H1 (cell line): ENCODE data around the gene GALNT2. TPM values are rescaled to one million over a fixed set of nuclear protein-coding genes. Genes with fewer than 3 reads are reported as not detected.

Experiments
- CTCF ChIA-PET: fragments of 300-600 bp; sonication (Branson Sonifier 250); formaldehyde crosslinking; loops from one replicate; lab custom pipeline; 2021; ENCODE audit not compliant: partially characterized antibody; lab: Charles Lee
- POLR2A ChIA-PET: fragments of 300-600 bp; sonication (Branson Sonifier 250); formaldehyde crosslinking; loops from one replicate; lab custom pipeline; 2021; ENCODE audit warnings: inconsistent platforms; ENCODE audit not compliant: partially characterized antibody; lab: Charles Lee
- DNase-seq, 2 experiments: peaks; one replicate each; pipeline versions ENCODE4 v3.0.0 to v3.0.0-alpha.2; 2010 to 2022; ENCODE audit warnings: low spot score in 2 of 2, low read depth in 1 of 2, mixed read lengths in 1 of 2
- FAIRE-seq: peaks from 2 replicates; lab custom pipeline; 2011; peaks lifted over from hg19 to GRCh38; lab: Jason Lieb, UNC
- H2AFZ ChIP-seq: 2 replicates; pipeline ENCODE4 v1.8.1; 2012; ENCODE audit warnings: low read length, inconsistent platforms
- H2AK5ac ChIP-seq: 2 replicates; pipeline ENCODE4 v1.6.1; 2013; ENCODE audit warnings: low read depth, low read length
- H2BK120ac ChIP-seq: replicated peaks from 2 replicates; pipeline ENCODE3; 2013; ENCODE audit warnings: low read depth, low read length, inconsistent platforms
- H2BK12ac ChIP-seq: 2 replicates; pipeline ENCODE4 v1.6.1; 2013; ENCODE audit warnings: low read depth, low read length
- H2BK15ac ChIP-seq: 2 replicates; pipeline ENCODE4 v1.6.1; 2013; ENCODE audit warnings: low read length
- H2BK20ac ChIP-seq: 2 replicates; pipeline ENCODE4 v1.6.1; 2013; ENCODE audit warnings: low read length
- H2BK5ac ChIP-seq: 2 replicates; pipeline ENCODE4 v1.6.1; 2013; ENCODE audit warnings: low read depth, low read length
- H3K14ac ChIP-seq: 2 replicates; pipeline ENCODE4 v1.6.1; 2013; ENCODE audit warnings: inconsistent platforms; ENCODE audit not compliant: insufficient read length
- H3K18ac ChIP-seq: 2 replicates; pipeline ENCODE4 v1.6.1; 2013; ENCODE audit warnings: low read length; ENCODE audit errors: extremely low read depth
- H3K23ac ChIP-seq: 2 replicates; pipeline ENCODE4 v1.6.1; 2013; ENCODE audit warnings: inconsistent platforms; ENCODE audit not compliant: insufficient read length
- H3K23me2 ChIP-seq: 2 replicates; pipeline ENCODE4 v1.6.1; 2013; ENCODE audit warnings: low read depth, low read length
- H3K27ac ChIP-seq: 2 replicates; pipeline ENCODE4 v1.6.1; 2011; ENCODE audit warnings: low read depth, low read length, inconsistent platforms
- H3K27me3 ChIP-seq, 4 experiments: replicated peaks in 1 of 4; 1 replicate in 1 of 4; 2 replicates in 3 of 4; pipeline versions ENCODE4 v1.6.1 to v1.8.1; 2011 to 2013; ENCODE audit warnings: low read length in 3 of 4, mild to moderate bottlenecking in 3 of 4, inconsistent platforms in 2 of 4, mixed read lengths in 2 of 4, moderate library complexity in 1 of 4; ENCODE audit not compliant: control insufficient read depth in 3 of 4, insufficient read depth in 3 of 4; ENCODE audit errors: extremely low read depth in 1 of 4
- H3K36me3 ChIP-seq, 4 experiments: 2 replicates each; pipeline versions ENCODE4 v1.6.1 to v1.8.1; 2011 to 2013; ENCODE audit warnings: mild to moderate bottlenecking in 4 of 4, low read length in 3 of 4, moderate library complexity in 2 of 4, control low read depth in 1 of 4, inconsistent platforms in 1 of 4; ENCODE audit not compliant: insufficient read depth in 4 of 4, control insufficient read depth in 2 of 4
- H3K4ac ChIP-seq: replicated peaks from 2 replicates; pipeline ENCODE3; 2013; ENCODE audit warnings: low read length, low read depth, mixed read lengths, inconsistent platforms; ENCODE audit not compliant: insufficient read length
- H3K4me1 ChIP-seq, 4 experiments: replicated peaks in 1 of 4; 1 replicate in 1 of 4; 2 replicates in 3 of 4; pipeline versions ENCODE4 v1.6.1 to v1.8.1; 2011 to 2013; ENCODE audit warnings: low read length in 3 of 4, inconsistent platforms in 2 of 4, mixed read lengths in 1 of 4; ENCODE audit not compliant: insufficient read depth in 4 of 4, control insufficient read depth in 3 of 4
- H3K4me2 ChIP-seq, 2 experiments: 2 replicates each; pipeline versions ENCODE4 v1.6.1 to v1.8.1; 2011 to 2013; ENCODE audit warnings: low read depth in 2 of 2, low read length in 2 of 2, control low read depth in 1 of 2, inconsistent platforms in 1 of 2, mild to moderate bottlenecking in 1 of 2; ENCODE audit not compliant: insufficient read depth in 1 of 2
- H3K4me3 ChIP-seq, 4 experiments: fragments of 200-600, 300-600 bp in 1 of 4; sonication (generic), shearing (Covaris generic), sonication (Bioruptor Twin) in 1 of 4; 2 replicates each; pipeline versions ENCODE4 v1.5.1 to v1.8.1; 2011 to 2016; ENCODE audit warnings: low read length in 4 of 4, low read depth in 3 of 4, control low read depth in 2 of 4, inconsistent platforms in 2 of 4, mild to moderate bottlenecking in 2 of 4, mixed read lengths in 1 of 4, moderate library complexity in 1 of 4; ENCODE audit not compliant: insufficient read depth in 2 of 4; ENCODE audit errors: extremely low read depth in 1 of 4
- H3K56ac ChIP-seq: replicated peaks from 2 replicates; pipeline ENCODE3; 2013; ENCODE audit warnings: low read depth, mild to moderate bottlenecking, mixed read lengths, low read length, inconsistent platforms; ENCODE audit not compliant: insufficient read length
- H3K79me1 ChIP-seq: 2 replicates; pipeline ENCODE4 v1.6.1; 2013; ENCODE audit warnings: low read depth, low read length, control low read depth
- H3K79me2 ChIP-seq, 2 experiments: 2 replicates each; pipeline versions ENCODE4 v1.6.1 to v1.8.1; 2012 to 2013; ENCODE audit warnings: low read length in 2 of 2, mild to moderate bottlenecking in 2 of 2, inconsistent platforms in 1 of 2; ENCODE audit not compliant: insufficient read depth in 2 of 2, control insufficient read depth in 1 of 2
- H3K9ac ChIP-seq, 4 experiments: replicated peaks in 1 of 4; 1 replicate in 1 of 4; 2 replicates in 3 of 4; pipeline versions ENCODE4 v1.6.1 to v1.8.1; 2011 to 2013; ENCODE audit warnings: low read depth in 3 of 4, low read length in 3 of 4, control low read depth in 2 of 4, mild to moderate bottlenecking in 2 of 4, moderate library complexity in 2 of 4, inconsistent platforms in 1 of 4; ENCODE audit errors: extremely low read depth in 1 of 4
- H3K9me3 ChIP-seq, 2 experiments: 2 replicates each; pipeline versions ENCODE4 v1.6.1 to v1.8.1; 2012 to 2013; ENCODE audit warnings: mild to moderate bottlenecking in 2 of 2, moderate library complexity in 2 of 2, control low read depth in 1 of 2, inconsistent platforms in 1 of 2, low read depth in 1 of 2, low read length in 1 of 2, mixed read lengths in 1 of 2; ENCODE audit not compliant: insufficient read depth in 2 of 2
- H4K20me1 ChIP-seq, 2 experiments: replicated peaks in 1 of 2; 2 replicates each; pipeline versions ENCODE3 to v1.8.1; 2011 to 2013; ENCODE audit warnings: inconsistent platforms in 2 of 2, low read length in 2 of 2, mild to moderate bottlenecking in 1 of 2; ENCODE audit not compliant: insufficient read depth in 2 of 2, control insufficient read depth in 1 of 2
- H4K5ac ChIP-seq: 2 replicates; pipeline ENCODE4 v1.6.1; 2013; ENCODE audit warnings: low read length, low read depth, mixed read lengths, inconsistent platforms; ENCODE audit not compliant: insufficient read length
- H4K8ac ChIP-seq: 2 replicates; pipeline ENCODE4 v1.8.0; 2013; ENCODE audit warnings: mild to moderate bottlenecking, moderate library complexity, low read length, inconsistent platforms; ENCODE audit not compliant: insufficient read depth; ENCODE audit errors: extremely low read depth
- H4K91ac ChIP-seq: replicated peaks from 2 replicates; pipeline ENCODE3; 2013; ENCODE audit warnings: low read length, mixed read lengths, inconsistent platforms; ENCODE audit not compliant: insufficient read length
- WGBS, 2 experiments: shearing (Covaris generic) in 1 of 2; methylation state at CpG; one replicate each; pipeline versions ENCODE4 v1.1.6 to v1.1.7; 2013 to 2015; ENCODE audit warnings: low lambda C conversion rate in 2 of 2, mixed read lengths in 2 of 2, inconsistent platforms in 1 of 2, low coverage in 1 of 2, missing lambda C conversion rate in 1 of 2; ENCODE audit not compliant: insufficient replicate concordance in 2 of 2, insufficient coverage in 1 of 2, insufficient read length in 1 of 2; ENCODE audit errors: extremely low coverage in 1 of 2, missing lambda C conversion rate in 1 of 2; 5-methylcytosine and 5-hydroxymethylcytosine counted together
- polyA plus RNA-seq, 7 experiments: library from polyadenylated mRNA; depleted of rRNA in 3 of 7; stranded (reverse) in 5 of 7; unstranded in 2 of 7; fragments of >200 nt in 5 of 7; fragments of 200-250 nt in 2 of 7; gene quantifications; 1 replicate in 5 of 7; 2 replicates in 1 of 7; 4 replicates in 1 of 7; pipeline versions ENCODE4 v1.2.1 to v1.2.3, GENCODE V29; 2011 to 2013; ENCODE audit warnings: missing spikeins in 2 of 7, mixed read lengths in 2 of 7
- total RNA-seq: library from RNA; stranded (reverse); fragmentation: NEBNext Ultra II Directional; extraction: Animal tissue kit (Norgen Biotek cat#: 25700); gene quantifications from 2 replicates; pipeline ENCODE4 v1.2.1, GENCODE V29; 2021

The GALNT2 gene
- total and polyA plus RNA-seq, 2 of the 8 experiments (the other 6 are each of a cell fraction or from before 2014, with no cell fraction given), result 34.5 to 75.3 TPM

DNA sequence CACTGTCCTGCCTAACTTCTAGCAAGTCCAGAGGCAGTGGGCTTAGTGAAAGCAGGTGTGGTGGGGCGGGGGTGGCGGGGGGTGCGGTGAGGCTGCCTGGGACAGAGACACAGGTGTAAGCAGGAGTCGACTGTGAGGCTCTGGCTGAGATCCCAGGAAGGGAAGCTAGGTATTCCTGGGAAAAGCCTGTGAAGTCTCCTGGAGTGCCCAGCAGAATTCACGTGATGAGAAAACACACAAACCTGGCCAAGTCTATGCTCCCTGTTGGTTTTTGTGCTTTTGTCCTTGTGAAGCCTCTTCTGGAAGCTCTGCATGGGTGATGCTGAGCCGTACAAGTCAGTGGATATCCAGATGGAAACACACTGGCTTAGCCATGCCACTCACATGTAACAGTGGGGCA lies 5.3 kb downstream of the GALNT2 start:
- Histone ChIP-seq H2BK12ac (no peak overlapping the region), H3K27ac (no peak overlapping the region), H2BK20ac (no peak overlapping the region), H3K23me2 (peaks cover 8% of the 10 kb centered on the region; the same call in 1 of the 2 replicates), H4K91ac (no peak overlapping the region), H2AK5ac (no peak overlapping the region), H2BK120ac (no peak overlapping the region), H3K14ac (no peak overlapping the region), H3K79me1 (peaks cover 32% of the 10 kb centered on the region), H3K4me3 (no peak overlapping the region), H4K20me1 (peaks cover 8 to 28% of the 10 kb centered on the region in 2 experiments), H3K18ac (no peak overlapping the region), H2BK5ac (no peak overlapping the region), H3K9ac (no peak overlapping the region), H3K56ac (no peak overlapping the region), H3K23ac (no peak overlapping the region), H3K79me2 (peaks cover 18 to 89% of the 10 kb centered on the region in 2 experiments), H4K5ac (no peak overlapping the region), H3K4ac (no peak overlapping the region), H3K4me1 (peaks cover 7 to 10% (median 8%) of the 10 kb centered on the region in 4 experiments; a peak in 5 of 7 replicates), H2AFZ (no peak overlapping the region), H4K8ac (no peak overlapping the region), H3K27me3 (peaks cover 0 to 7% (median 0%) of the 10 kb centered on the region in 4 experiments; a peak in 3 of 7 replicates), H3K36me3 (no peaks in the 10 kb centered on the region), H3K9me3 (no peaks in the 10 kb centered on the region), H3K4me2 (no peak overlapping the region), H2BK15ac (no peak overlapping the region)
- CTCF ChIA-PET, result interaction anchor here (1.1 to 1.3 kb wide), 2 partner anchors 48 to 165 kb away, joined by 3 read pairs; no protein-coding TSS in a partner anchor
- POLR2A ChIA-PET, result no interaction called here
- DNase-seq, result peak in 1 of 2 experiments; percentile 26
- 45% methylated on average over 2 of the region's 6 CpGs; no CpG with 5 or more reads in 1 of the 2 experiments for WGBS, 2 experiments
- FAIRE-seq, result no peak
